Adipocyte (in vitro differentiated cells): Measurements from ENCODE around the gene ZBTB46.

ENCODE experiments used
- DNase-seq: peaks from one replicate; pipeline ENCODE4 v3.0.0-alpha.2; 2015; ENCODE audit warnings: low read depth
- H3K27me3 ChIP-seq: replicated peaks from 2 replicates; pipeline ENCODE4 v1.7.0; 2013; ENCODE audit warnings: mild to moderate bottlenecking, low read length, moderate library complexity; ENCODE audit not compliant: control insufficient read depth, insufficient read depth
- H3K36me3 ChIP-seq: 2 replicates; pipeline ENCODE4 v1.7.0; 2013; ENCODE audit warnings: low read length, mild to moderate bottlenecking, moderate library complexity; ENCODE audit not compliant: control insufficient read depth, insufficient read depth, severe bottlenecking
- H3K4me1 ChIP-seq: 2 replicates; pipeline ENCODE4 v1.7.0; 2013; ENCODE audit warnings: mild to moderate bottlenecking, low read length, moderate library complexity; ENCODE audit not compliant: control insufficient read depth, insufficient read depth
- H3K4me3 ChIP-seq: 2 replicates; pipeline ENCODE4 v1.7.0; 2013; ENCODE audit warnings: mild to moderate bottlenecking, low read length, moderate library complexity
- H3K9ac ChIP-seq: 2 replicates; pipeline ENCODE4 v1.7.0; 2013; ENCODE audit warnings: mild to moderate bottlenecking, low read length, moderate library complexity
- H3K9me3 ChIP-seq: 2 replicates; pipeline ENCODE4 v1.7.0; 2013; ENCODE audit warnings: mild to moderate bottlenecking, low read length, moderate library complexity; ENCODE audit not compliant: control insufficient read depth

Gene ZBTB46

GRCh38 chr20:63739130-63740069, 91.7 kb downstream of the ZBTB46 start, which contains the start of gene SLC2A4RG:
Gene SLC2A4RG (plus strand): TSS chr20:63739776. CDS start chr20:63739913, 137 bp downstream.
- no peaks in the 10 kb centered on the region for H3K27me3 ChIP-seq
- peaks cover 37% of the 10 kb centered on the region for H3K36me3 ChIP-seq
- peak; percentile 95 for DNase-seq
- peak within 1 kb of the TSS; percentile 79 for H3K4me3 ChIP-seq
- H3K9me3 ChIP-seq, result no peaks in the 10 kb centered on the region
- peak within 1 kb of the TSS; percentile 91 for H3K9ac ChIP-seq
- peaks cover 18% of the 10 kb centered on the region for H3K4me1 ChIP-seq

GRCh38 chr20:63738687-63739129, 92.4 kb downstream of the ZBTB46 start:
- peaks cover 18% of the 10 kb centered on the region for H3K4me1 ChIP-seq
- no peaks in the 10 kb centered on the region for H3K27me3 ChIP-seq
- peak; percentile 5 for DNase-seq
- peaks cover 40% of the 10 kb centered on the region for H3K36me3 ChIP-seq
- peak overlapping the region; percentile 81 for H3K9ac ChIP-seq
- H3K4me3 ChIP-seq, result peak overlapping the region; percentile 74
- no peaks in the 10 kb centered on the region for H3K9me3 ChIP-seq

- no peaks in the 10 kb centered on the region for H3K9me3 ChIP-seq
- no peak for DNase-seq
- no peak overlapping the region for H3K4me3 ChIP-seq
- no peaks in the 10 kb centered on the region for H3K27me3 ChIP-seq
- peaks cover 18% of the 10 kb centered on the region for H3K4me1 ChIP-seq
- peaks cover 38% of the 10 kb centered on the region for H3K36me3 ChIP-seq
- H3K9ac ChIP-seq, result no peak overlapping the region
Measured at GRCh38 chr20:63737945-63738686, 92.9 kb downstream of the ZBTB46 start.

GRCh38 chr20:63737695-63737944, 93.4 kb downstream of the ZBTB46 start:
- Histone ChIP-seq H3K27me3 (no peaks in the 10 kb centered on the region), H3K9me3 (no peaks in the 10 kb centered on the region), H3K9ac (no peak overlapping the region), H3K4me1 (peaks cover 18% of the 10 kb centered on the region), H3K4me3 (no peak overlapping the region), H3K36me3 (peaks cover 35% of the 10 kb centered on the region)
- no peak for DNase-seq

- DNase-seq, result no peak
- peaks cover 18% of the 10 kb centered on the region for H3K4me1 ChIP-seq
- H3K36me3 ChIP-seq, result peaks cover 32% of the 10 kb centered on the region
- H3K4me3 ChIP-seq, result no peak overlapping the region
- H3K27me3 ChIP-seq, result no peaks in the 10 kb centered on the region
- H3K9ac ChIP-seq, result no peak overlapping the region
- H3K9me3 ChIP-seq, result no peaks in the 10 kb centered on the region
Measured at GRCh38 chr20:63736893-63737694, 94.0 kb downstream of the ZBTB46 start.

- no peak for DNase-seq
- no peak within 1 kb of the TSS for H3K4me3 ChIP-seq
Measured at GRCh38 chr20:63735859-63736718, 95.0 kb downstream of the ZBTB46 start, which contains the start of gene LIME1. Gene LIME1 (plus strand): TSS chr20:63736664. CDS start chr20:63737550, 886 bp downstream.

GRCh38 chr20:63734946-63735858, 95.9 kb downstream of the ZBTB46 start:
- no peak for DNase-seq

More at GRCh38 chr20:63735859-63736718, 95.0 kb downstream of the ZBTB46 start, which contains the start of gene LIME1:
- Histone ChIP-seq H3K27me3 (no peaks in the 10 kb centered on the region), H3K9me3 (no peaks in the 10 kb centered on the region), H3K36me3 (peaks cover 30% of the 10 kb centered on the region), H3K9ac (no peak within 1 kb of the TSS), H3K4me1 (peaks cover 11% of the 10 kb centered on the region)

GRCh38 chr20:63734111-63734945, 96.7 kb downstream of the ZBTB46 start:
- Histone ChIP-seq H3K4me1 (peaks cover 10% of the 10 kb centered on the region), H3K27me3 (no peaks in the 10 kb centered on the region), H3K4me3 (no peak overlapping the region), H3K36me3 (peaks cover 40% of the 10 kb centered on the region), H3K9me3 (no peaks in the 10 kb centered on the region), H3K9ac (no peak overlapping the region)
- no peak for DNase-seq

More at GRCh38 chr20:63734946-63735858, 95.9 kb downstream of the ZBTB46 start:
- Histone ChIP-seq H3K27me3 (no peaks in the 10 kb centered on the region), H3K9me3 (no peaks in the 10 kb centered on the region), H3K4me1 (peaks cover 10% of the 10 kb centered on the region), H3K9ac (no peak overlapping the region), H3K4me3 (no peak overlapping the region), H3K36me3 (peaks cover 32% of the 10 kb centered on the region)

- no peak for DNase-seq
- peaks cover 6% of the 10 kb centered on the region for H3K4me1 ChIP-seq
- H3K9ac ChIP-seq, result no peak overlapping the region
- H3K36me3 ChIP-seq, result peaks cover 40% of the 10 kb centered on the region
- H3K27me3 ChIP-seq, result no peaks in the 10 kb centered on the region
- H3K9me3 ChIP-seq, result no peaks in the 10 kb centered on the region
- H3K4me3 ChIP-seq, result no peak overlapping the region
Measured at GRCh38 chr20:63733579-63734081, 97.4 kb downstream of the ZBTB46 start.
